SK-N-SH (cell line): ENCODE results near the gene ATXN10. TPM values are rescaled to one million over a fixed set of nuclear protein-coding genes. Genes with fewer than 3 reads are reported as not detected.

Experiments used
- CTCF ChIA-PET: fragments of 300-600, 350-600 bp; formaldehyde crosslinking; extraction: SDS; loops from one replicate; lab custom pipeline; 2021; lab: Yijun Ruan, JAX
- POLR2A ChIA-PET: fragments of 350-600 bp; sonication (Branson Sonifier 250); formaldehyde crosslinking; extraction: SDS; loops from one replicate; lab custom pipeline; 2020; ENCODE audit warnings: antibody characterized with exemption, inconsistent platforms; lab: Yijun Ruan, JAX
- DNase-seq: peaks from one replicate; pipeline ENCODE4 v3.0.0; 2012
- H2AFZ ChIP-seq: fragments of 200-600 bp; sonication (generic); 2 replicates; pipeline ENCODE4 v1.8.1; 2016; ENCODE audit warnings: antibody characterized with exemption, mild to moderate bottlenecking, low read depth
- H3F3A ChIP-seq: fragments of 200-600 bp; sonication (generic); replicated peaks from 2 replicates; pipeline ENCODE3; 2016; ENCODE audit warnings: antibody characterized with exemption, mild to moderate bottlenecking; ENCODE audit not compliant: insufficient read depth
- H3K27ac ChIP-seq, 2 experiments: fragments of 200-500 bp in 1 of 2; fragments of 200-600 bp in 1 of 2; sonication (Bioruptor generic) in 1 of 2; sonication (generic), shearing (Covaris generic) in 1 of 2; 2 replicates each; pipeline versions ENCODE4 v1.5.1 to v1.6.1; 2014 to 2016; ENCODE audit warnings: low read depth in 2 of 2, inconsistent platforms in 1 of 2, low read length in 1 of 2, mild to moderate bottlenecking in 1 of 2, mixed read lengths in 1 of 2
- H3K27me3 ChIP-seq: fragments of 200-600 bp; sonication (generic), shearing (Covaris generic); 2 replicates; pipeline ENCODE4 v1.6.1; 2016; ENCODE audit warnings: mixed run types; ENCODE audit not compliant: insufficient read depth
- H3K36me3 ChIP-seq, 2 experiments: fragments of 200-500 bp in 1 of 2; fragments of 200-600 bp in 1 of 2; sonication (Bioruptor generic) in 1 of 2; sonication (generic) in 1 of 2; replicated peaks in 1 of 2; 2 replicates each; pipeline versions ENCODE3 to v1.5.1; 2014 to 2016; ENCODE audit warnings: low read length in 1 of 2, mild to moderate bottlenecking in 1 of 2; ENCODE audit not compliant: insufficient read depth in 2 of 2, control insufficient read depth in 1 of 2
- H3K4me1 ChIP-seq, 2 experiments: fragments of 200-500 bp in 1 of 2; fragments of 200-600 bp in 1 of 2; sonication (Bioruptor generic) in 1 of 2; sonication (generic), shearing (Covaris generic) in 1 of 2; 2 replicates each; pipeline versions ENCODE4 v1.5.1 to v1.6.1; 2014 to 2016; ENCODE audit warnings: low read depth in 1 of 2, low read length in 1 of 2, mixed run types in 1 of 2; ENCODE audit not compliant: insufficient read depth in 2 of 2, control insufficient read depth in 1 of 2
- H3K4me2 ChIP-seq: fragments of 200-600 bp; sonication (generic), shearing (Covaris generic); 2 replicates; pipeline ENCODE4 v1.6.1; 2017; ENCODE audit warnings: mixed run types
- H3K4me3 ChIP-seq, 2 experiments: fragments of 200-500 bp in 1 of 2; fragments of 200-600 bp in 1 of 2; sonication (Bioruptor generic) in 1 of 2; sonication (generic), shearing (Covaris generic) in 1 of 2; 2 replicates each; pipeline versions ENCODE4 v1.5.1 to v1.8.1; 2014 to 2016; ENCODE audit warnings: low read depth in 2 of 2, inconsistent platforms in 1 of 2, low read length in 1 of 2, mild to moderate bottlenecking in 1 of 2, mixed read lengths in 1 of 2, moderate library complexity in 1 of 2
- H3K79me2 ChIP-seq: fragments of 200-600 bp; sonication (generic); 2 replicates; pipeline ENCODE4 v1.8.1; 2017; ENCODE audit warnings: mild to moderate bottlenecking; ENCODE audit not compliant: insufficient read depth
- H3K9ac ChIP-seq: fragments of 200-600 bp; sonication (generic); 2 replicates; pipeline ENCODE4 v1.6.1; 2017; ENCODE audit warnings: mixed run types
- H3K9me2 ChIP-seq: fragments of 200-600 bp; sonication (generic); 2 replicates; pipeline ENCODE4 v1.6.1; 2017; ENCODE audit warnings: mixed run types
- H3K9me3 ChIP-seq: fragments of 200-600 bp; sonication (generic); 2 replicates; pipeline ENCODE4 v1.6.1; 2017; ENCODE audit warnings: mixed run types, mild to moderate bottlenecking, moderate library complexity
- H4K20me1 ChIP-seq: fragments of 200-600 bp; sonication (generic); 2 replicates; pipeline ENCODE4 v1.6.1; 2017; ENCODE audit warnings: mild to moderate bottlenecking, mixed run types; ENCODE audit not compliant: insufficient read depth
- CHD2 ChIP-seq: fragments of 150-350 bp; IDR thresholded peaks from 2 replicates; pipeline ENCODE4 v1.6.1; 2018; ENCODE audit warnings: low read length; ENCODE audit not compliant: partially characterized antibody
- EZH2phosphoT487 ChIP-seq: fragments of 200-600 bp; sonication (generic); IDR thresholded peaks from 2 replicates; pipeline ENCODE4 v1.6.1; 2017; ENCODE audit warnings: low read depth, mixed run types, mild to moderate bottlenecking, antibody characterized with exemption, moderate library complexity, borderline replicate concordance
- FOXJ3 ChIP-seq: sonication (generic); formaldehyde crosslinking; IDR thresholded peaks from 2 replicates; pipeline ENCODE4 v1.5.1; 2020; ENCODE audit warnings: mild to moderate bottlenecking, missing genetic modification reagents
- GABPA ChIP-seq: IDR thresholded peaks from 2 replicates; pipeline ENCODE4 v1.4.0; 2012; ENCODE audit warnings: low read depth, mild to moderate bottlenecking
- IRF3 ChIP-seq: fragments of 150-350 bp; IDR thresholded peaks from 2 replicates; pipeline ENCODE4 v1.6.1; 2016; ENCODE audit warnings: mild to moderate bottlenecking, low read depth, low read length
- JUND ChIP-seq: IDR thresholded peaks from 2 replicates; pipeline ENCODE4 v1.4.0; 2012
- MAX ChIP-seq: IDR thresholded peaks from 2 replicates; pipeline ENCODE4 v1.4.0; 2012; ENCODE audit warnings: low read depth
- MEF2A ChIP-seq: IDR thresholded peaks from 2 replicates; pipeline ENCODE4 v1.4.0; 2012; ENCODE audit warnings: low read depth, borderline replicate concordance
- NFIC ChIP-seq: IDR thresholded peaks from 2 replicates; pipeline ENCODE4 v1.4.0; 2012; ENCODE audit warnings: borderline replicate concordance
- NRF1 ChIP-seq: IDR thresholded peaks from 2 replicates; pipeline ENCODE4 v1.6.1; 2012; ENCODE audit warnings: low read depth, mild to moderate bottlenecking, low read length
- POLR2AphosphoS5 ChIP-seq: IDR thresholded peaks from 2 replicates; pipeline ENCODE4 v1.6.1; 2012; ENCODE audit warnings: low read depth, low read length
- RAD21 ChIP-seq: IDR thresholded peaks from 2 replicates; pipeline ENCODE4 v1.6.1; 2012; ENCODE audit warnings: mild to moderate bottlenecking, low read length
- RCOR1 ChIP-seq: fragments of 150-350 bp; IDR thresholded peaks from 2 replicates; pipeline ENCODE4 v1.6.1; 2017; ENCODE audit warnings: antibody characterized with exemption, low read length
- REST ChIP-seq: IDR thresholded peaks from 2 replicates; pipeline ENCODE4 v1.6.1; 2012; ENCODE audit warnings: mild to moderate bottlenecking, low read depth, low read length, moderate library complexity
- TEAD4 ChIP-seq: IDR thresholded peaks from 2 replicates; pipeline ENCODE4 v1.4.0; 2012; ENCODE audit warnings: mild to moderate bottlenecking, borderline replicate concordance; ENCODE audit not compliant: insufficient read depth
- USF1 ChIP-seq: IDR thresholded peaks from 2 replicates; pipeline ENCODE4 v1.4.0; 2012; ENCODE audit warnings: low read depth, borderline replicate concordance
- WGBS: methylation state at CpG from one replicate; pipeline ENCODE4 v1.1.6; 2017; ENCODE audit warnings: low lambda C conversion rate; 5-methylcytosine and 5-hydroxymethylcytosine counted together
- polyA plus RNA-seq, 3 experiments: library from polyadenylated mRNA; depleted of rRNA; stranded (reverse); fragments of >200 nt; gene quantifications; 2 replicates each; pipeline ENCODE4 v1.2.3, GENCODE V29; 2012

ATXN10 gene
- polyA plus RNA-seq, 1 of the 3 experiments (the other 2 are of a cell fraction) = 202 TPM

- Histone ChIP-seq H3K36me3 (peaks cover 28 to 53% of the 10 kb centered on the region in 2 experiments), H3K9ac (no peak overlapping the region), H2AFZ (no peak overlapping the region), H3F3A (peaks cover 37% of the 10 kb centered on the region), H3K79me2 (no peaks in the 10 kb centered on the region), H3K4me3 (no peak overlapping the region), H3K27ac (no peak overlapping the region), H3K27me3 (no peaks in the 10 kb centered on the region), H3K4me2 (no peak overlapping the region)
- 100% methylated on average over 1 of the region's 1 CpG for WGBS
- DNase-seq = no peak
- POLR2A ChIA-PET = no interaction called here
- TF ChIP-seq POLR2AphosphoS5 (no peak), RCOR1 (no peak), MEF2A (no peak), RAD21 (no peak), IRF3 (no peak), JUND (no peak), NFIC (no peak), GABPA (no peak), MAX (no peak), NRF1 (no peak), TEAD4 (no peak), FOXJ3 (CRISPR knock-in tag) (no peak), USF1 (no peak), REST (no peak), CHD2 (no peak), EZH2phosphoT487 (no peak)
- TF ChIP-seq, all 33 proteins: peak for 0
- CTCF ChIA-PET = no interaction called here
- no peaks in the 10 kb centered on the region for H4K20me1 ChIP-seq
- H3K9me3 ChIP-seq = no peaks in the 10 kb centered on the region
- H3K9me2 ChIP-seq = no peaks in the 10 kb centered on the region
- no peaks in the 10 kb centered on the region; a peak in 1 of 4 replicates for H3K4me1 ChIP-seq
These were observed 157.2 kb downstream of the ATXN10 start for GRCh38 chr22:45828841-45829240.
